HL-60 (cell line): ENCODE measurements around the gene GRK5.

Experiments used
- DNase-seq, 2 experiments: peaks; one replicate each; pipeline ENCODE4 v3.0.0-alpha.2; 2010 to 2020; ENCODE audit warnings: low read depth in 1 of 2, low spot score in 1 of 2
- H3K27ac ChIP-seq: fragments of 250-450 bp; sonication (Bioruptor Pico); replicated peaks from 2 replicates; pipeline ENCODE4 v1.5.1; 2020; ENCODE audit warnings: mild to moderate bottlenecking, moderate library complexity
- H3K27me3 ChIP-seq: fragments of 250-450 bp; sonication (Bioruptor Pico); 2 replicates; pipeline ENCODE4 v1.5.1; 2021; ENCODE audit warnings: mild to moderate bottlenecking, moderate library complexity; ENCODE audit not compliant: insufficient read depth, poor library complexity, severe bottlenecking
- H3K4me3 ChIP-seq: replicated peaks from 2 replicates; pipeline ENCODE4 v1.5.1; 2011; ENCODE audit warnings: mild to moderate bottlenecking, control low read depth, low read length; ENCODE audit not compliant: insufficient read depth
- CTCF ChIP-seq: IDR thresholded peaks from one replicate; pipeline ENCODE4 v1.5.1; 2011; ENCODE audit warnings: low read length, control low read depth, inconsistent platforms; ENCODE audit not compliant: insufficient read depth
- GABPA ChIP-seq: IDR thresholded peaks from 2 replicates; pipeline ENCODE4 v1.6.1; 2012; ENCODE audit warnings: low read depth
- POLR2AphosphoS5 ChIP-seq: IDR thresholded peaks from 2 replicates; pipeline ENCODE4 v1.6.1; 2012; ENCODE audit warnings: low read depth
- REST ChIP-seq: IDR thresholded peaks from 2 replicates; pipeline ENCODE4 v1.6.1; 2012; ENCODE audit warnings: low read depth; ENCODE audit not compliant: insufficient replicate concordance
- SPI1 ChIP-seq: IDR thresholded peaks from 2 replicates; pipeline ENCODE4 v1.6.1; 2012; ENCODE audit warnings: low read depth, mild to moderate bottlenecking, borderline replicate concordance

Gene GRK5

GRCh38 chr10:119359025-119359424 lies 151.7 kb downstream of the GRK5 start:
- no peaks in the 10 kb centered on the region for H3K27me3 ChIP-seq
- DNase-seq = no peak
- TF ChIP-seq CTCF = no peak
- TF ChIP-seq SPI1 = no peak
- no peak for TF ChIP-seq REST
- no peak for TF ChIP-seq GABPA
- TF ChIP-seq POLR2AphosphoS5 = no peak
- no peak overlapping the region for H3K4me3 ChIP-seq
- no peak overlapping the region for H3K27ac ChIP-seq

GRCh38 chr10:119360181-119360921 lies 153.0 kb downstream of the GRK5 start:
- no peak overlapping the region for H3K27ac ChIP-seq
- no peak overlapping the region for H3K4me3 ChIP-seq
- DNase-seq = peak in 1 of 2 experiments; percentile 11
- H3K27me3 ChIP-seq = no peaks in the 10 kb centered on the region
- no peak for TF ChIP-seq SPI1
- no peak for TF ChIP-seq CTCF
- TF ChIP-seq REST = no peak
- TF ChIP-seq GABPA = no peak

- H3K27ac ChIP-seq = no peak overlapping the region
- no peak for DNase-seq
- no peaks in the 10 kb centered on the region for H3K27me3 ChIP-seq
- H3K4me3 ChIP-seq = no peak overlapping the region
- TF ChIP-seq REST (no peak), SPI1 (no peak), GABPA (no peak), POLR2AphosphoS5 (no peak), CTCF (no peak)
Observed at GRCh38 chr10:119361037-119361436, 153.7 kb downstream of the GRK5 start.
